K562 (cell line): ENCODE data around the gene ST8SIA2. TPM values are rescaled to one million over a fixed set of nuclear protein-coding genes. Genes with fewer than 3 reads are reported as not detected.

Experiments
- ATAC-seq: fragments of 200-7000 bp; cut with Tn5 transposase; 3 replicates; pipeline ENCODE4 v1.9.1; 2020; ENCODE audit warnings: moderate library complexity
- BruUV-seq: library from RNA; stranded (reverse); fragments of 400-500 nt; replicated peaks from 2 replicates; lab custom pipeline; 2021; lab: Mats Ljungman, UMichigan
- CTCF ChIA-PET: fragments of 300-600 bp; formaldehyde crosslinking; extraction: SDS; loops from one replicate; lab custom pipeline; 2021; ENCODE audit warnings: low intra/inter-chr PET ratio; lab: Yijun Ruan, JAX
- POLR2A ChIA-PET: fragments of 300-600, 350-650 bp; sonication (Branson Sonifier 250); formaldehyde crosslinking; extraction: SDS; loops from one replicate; lab custom pipeline; 2021; ENCODE audit warnings: antibody characterized with exemption, inconsistent platforms; lab: Yijun Ruan, JAX
- DNase-seq, 4 experiments: peaks; one replicate each; pipeline versions ENCODE4 v3.0.0 to v3.0.0-alpha.2; 2011 to 2018; ENCODE audit warnings: low spot score in 3 of 4, mixed read lengths in 3 of 4; ENCODE audit errors: extremely low read depth in 1 of 4
- FAIRE-seq: peaks from 2 replicates; lab custom pipeline; 2011; peaks lifted over from hg19 to GRCh38; lab: Jason Lieb, UNC
- H2AFZ ChIP-seq: 2 replicates; pipeline ENCODE4 v1.6.0; 2011; ENCODE audit warnings: low read depth, low read length, control low read depth, inconsistent platforms
- H3K27ac ChIP-seq: fragments of 200-600 bp; 3 replicates; pipeline ENCODE4 v1.8.0; 2011; ENCODE audit warnings: low read depth, mild to moderate bottlenecking, control low read depth, inconsistent platforms, low read length, moderate library complexity, mixed read lengths; ENCODE audit errors: extremely low read depth
- H3K27me3 ChIP-seq, 2 experiments: fragments of 300-600 bp in 1 of 2; 2 replicates in 1 of 2; 3 replicates in 1 of 2; pipeline versions ENCODE4 v1.6.0 to v1.8.0; 2011; ENCODE audit warnings: inconsistent platforms in 2 of 2, low read length in 2 of 2, mild to moderate bottlenecking in 1 of 2, mixed read lengths in 1 of 2, moderate library complexity in 1 of 2; ENCODE audit not compliant: control insufficient read depth in 2 of 2, insufficient read depth in 2 of 2
- H3K36me3 ChIP-seq: fragments of 300-600 bp; 3 replicates; pipeline ENCODE4 v1.8.0; 2011; ENCODE audit warnings: mild to moderate bottlenecking, low read length, inconsistent platforms; ENCODE audit not compliant: control insufficient read depth, insufficient read depth
- H3K4me1 ChIP-seq, 2 experiments: fragments of 200-600 bp in 1 of 2; replicated peaks in 1 of 2; 2 replicates in 1 of 2; 3 replicates in 1 of 2; pipeline versions ENCODE4 v1.5.1 to v1.8.0; 2011; ENCODE audit warnings: inconsistent platforms in 2 of 2, low read length in 2 of 2, mild to moderate bottlenecking in 1 of 2, mixed read lengths in 1 of 2, moderate library complexity in 1 of 2; ENCODE audit not compliant: control insufficient read depth in 2 of 2, insufficient read depth in 2 of 2
- H3K4me2 ChIP-seq: 2 replicates; pipeline ENCODE4 v1.6.1; 2011; ENCODE audit warnings: low read length, control low read depth, inconsistent platforms, mixed read lengths; ENCODE audit not compliant: insufficient read depth
- H3K4me3 ChIP-seq: fragments of 200-600 bp; sonication (generic), shearing (Covaris generic); 2 replicates; pipeline ENCODE4 v1.5.1; 2016; ENCODE audit warnings: control low read depth, inconsistent platforms
- H3K79me2 ChIP-seq: fragments of 200-600 bp; 3 replicates; pipeline ENCODE4 v1.8.0; 2011; ENCODE audit warnings: low read length, inconsistent platforms; ENCODE audit not compliant: control insufficient read depth, insufficient read depth
- H3K9ac ChIP-seq, 2 experiments: 2 replicates each; pipeline versions ENCODE4 v1.6.0 to v1.6.1; 2011; ENCODE audit warnings: low read depth in 2 of 2, low read length in 2 of 2, control low read depth in 1 of 2, inconsistent platforms in 1 of 2, mild to moderate bottlenecking in 1 of 2, mixed read lengths in 1 of 2; ENCODE audit not compliant: insufficient read depth in 1 of 2
- H3K9me1 ChIP-seq: one replicate; pipeline ENCODE4 v1.6.0; 2011; ENCODE audit warnings: inconsistent platforms, mild to moderate bottlenecking, low read length, moderate library complexity; ENCODE audit not compliant: control insufficient read depth, insufficient read depth
- H3K9me3 ChIP-seq: replicated peaks from 2 replicates; pipeline ENCODE4 v1.5.1; 2011; ENCODE audit warnings: low read depth, low read length, inconsistent platforms; ENCODE audit not compliant: control insufficient read depth, insufficient read depth
- H4K20me1 ChIP-seq: replicated peaks from 2 replicates; pipeline ENCODE4 v1.6.1; 2011; ENCODE audit warnings: low read length, inconsistent platforms, mixed read lengths; ENCODE audit not compliant: control insufficient read depth, insufficient read depth
- CCNT2 ChIP-seq: IDR thresholded peaks from 2 replicates; pipeline ENCODE4 v1.6.1; 2011; ENCODE audit warnings: borderline replicate concordance, low read depth, mild to moderate bottlenecking, moderate library complexity, mixed read lengths, low read length; ENCODE audit not compliant: insufficient read length; ENCODE audit errors: extremely low read depth
- ESRRB ChIP-seq: fragments of 250-450 bp; sonication (Bioruptor Pico); IDR thresholded peaks from 2 replicates; pipeline ENCODE4 v1.5.0; 2020; ENCODE audit warnings: mild to moderate bottlenecking, moderate library complexity, borderline replicate concordance
- GATA2 ChIP-seq: sonication (generic); formaldehyde crosslinking; IDR thresholded peaks from 2 replicates; pipeline ENCODE4 v1.4.0; 2020; ENCODE audit warnings: mild to moderate bottlenecking, missing genetic modification reagents
- ZFPM2 ChIP-seq: fragments of 250-450 bp; sonication (Bioruptor Pico); IDR thresholded peaks from 2 replicates; pipeline ENCODE4 v1.5.1; 2022; ENCODE audit warnings: mild to moderate bottlenecking
- ZZZ3 ChIP-seq: fragments of 450-650 bp; IDR thresholded peaks from 2 replicates; pipeline ENCODE4 v1.6.1; 2016; ENCODE audit warnings: antibody characterized with exemption, mild to moderate bottlenecking, moderate library complexity
- WGBS: fragments of 100-300 bp; shearing (Covaris generic); methylation state at CpG from one replicate; pipeline ENCODE4 v1.1.6; 2016; ENCODE audit warnings: low coverage, mixed read lengths; ENCODE audit not compliant: insufficient coverage; ENCODE audit errors: missing lambda C conversion rate; 5-methylcytosine and 5-hydroxymethylcytosine counted together
- in situ Hi-C: fragments of 300-500 bp; cut with MboI; formaldehyde crosslinking; loops from 4 replicates; pipeline ENCODE4 v1.15.0; 2018; ENCODE audit warnings: inconsistent platforms, mixed read lengths
- intact Hi-C: fragments of 100-400 bp; cut with micrococcal nuclease; formaldehyde crosslinking; loops from 2 replicates; pipeline ENCODE4 v1.14.2; 2022
- polyA plus RNA-seq, 8 experiments: library from polyadenylated mRNA; depleted of rRNA in 4 of 8; stranded (reverse) in 5 of 8; unstranded in 3 of 8; fragments of >200 nt; fragmentation: Nextera tagmentation in 2 of 8; fragmentation: Illumina TruSeq in 1 of 8; extraction: Ambion mirVana in 2 of 8; extraction: Trizol in 1 of 8; gene quantifications; 2 replicates each; pipeline versions ENCODE4 v1.2.1 to v1.2.3, GENCODE V29; 2011 to 2014; ENCODE audit warnings: inconsistent platforms in 1 of 8, missing spikeins in 1 of 8
- total RNA-seq, 7 experiments: library from RNA; depleted of rRNA in 6 of 7; stranded (reverse); fragments of >200 nt in 6 of 7; fragmentation: Illumina TruSeq in 2 of 7; extraction: Trizol in 2 of 7; gene quantifications; 2 replicates each; pipeline versions ENCODE4 v1.2.1 to v1.2.3, GENCODE V29; 2011 to 2021; ENCODE audit warnings: low replicate concordance in 1 of 7
- TF ChIP-seq, protein P1 (sequence below): fragments of 450-650 bp; IDR thresholded peaks from 2 replicates; pipeline ENCODE4 v1.7.0; 2016; ENCODE audit warnings: borderline replicate concordance
- TF ChIP-seq, protein P2 (sequence below): fragments of 450-650 bp; formaldehyde crosslinking; IDR thresholded peaks from 2 replicates; pipeline ENCODE4 v1.4.0; 2020; ENCODE audit warnings: mild to moderate bottlenecking, moderate library complexity
- TF ChIP-seq, protein P3 (sequence below): fragments of 250-450 bp; sonication (Bioruptor Pico); IDR thresholded peaks from 2 replicates; pipeline ENCODE4 v1.4.0; 2020; ENCODE audit warnings: mild to moderate bottlenecking, moderate library complexity, borderline replicate concordance
- TF ChIP-seq, protein P4 (sequence below): fragments of 250-450 bp; sonication (Bioruptor Pico); IDR thresholded peaks from 2 replicates; pipeline ENCODE4 v1.9.0; 2021; ENCODE audit warnings: mild to moderate bottlenecking
- TF ChIP-seq, protein P5 (sequence below): fragments of 450-650 bp; formaldehyde crosslinking; IDR thresholded peaks from 2 replicates; pipeline ENCODE4 v1.4.0; 2022; ENCODE audit warnings: mild to moderate bottlenecking, moderate library complexity
- TF ChIP-seq, protein P6 (sequence below): fragments of 450-650 bp; IDR thresholded peaks from 2 replicates; pipeline ENCODE4 v1.6.1; 2018; ENCODE audit not compliant: partially characterized antibody

Gene ST8SIA2
- total and polyA plus RNA-seq, 9 of the 15 experiments (the other 6 are each of a cell fraction or from before 2014, with no cell fraction given): not detected

DNA sequence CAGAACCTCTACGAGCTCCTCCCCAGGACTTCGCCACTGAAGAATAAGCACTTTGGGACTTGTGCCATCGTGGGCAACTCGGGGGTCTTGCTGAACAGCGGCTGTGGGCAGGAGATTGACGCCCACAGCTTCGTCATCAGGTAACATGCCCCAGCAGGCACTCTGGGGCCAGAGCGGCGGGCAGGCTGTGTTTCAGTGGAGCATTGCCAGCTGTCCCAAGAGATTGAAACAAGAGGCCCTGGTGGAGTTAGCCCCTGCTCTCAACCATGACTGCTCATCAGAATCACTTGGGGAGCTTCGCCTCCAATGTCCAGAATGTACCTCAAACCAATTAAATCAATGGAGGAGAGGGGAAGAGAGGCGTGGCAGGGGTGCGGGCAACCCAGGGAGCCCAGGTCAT, 44.8 kb downstream of the ST8SIA2 start:
- H3K36me3 ChIP-seq: no peaks in the 10 kb centered on the region
- no peaks in the 10 kb centered on the region for H3K79me2 ChIP-seq
- no peak for ATAC-seq
- H3K4me3 ChIP-seq: no peak overlapping the region
- H3K4me2 ChIP-seq: no peak overlapping the region
- H3K9me3 ChIP-seq: no peaks in the 10 kb centered on the region
- H2AFZ ChIP-seq: no peak overlapping the region
- H3K27ac ChIP-seq: no peak overlapping the region
- BruUV-seq: no TSS peak
- no peaks in the 10 kb centered on the region for H3K9me1 ChIP-seq
- no peaks in the 10 kb centered on the region for H4K20me1 ChIP-seq
- H3K9ac ChIP-seq: no peak overlapping the region
- POLR2A ChIA-PET: no interaction called here
- in situ Hi-C loops: no loop called here
- H3K4me1 ChIP-seq: no peaks in the 10 kb centered on the region
- DNase-seq: no peak
- H3K27me3 ChIP-seq: peaks cover 21 to 75% of the 10 kb centered on the region in 2 experiments
- no peak for FAIRE-seq
- intact Hi-C loops: no loop called here
- CTCF ChIA-PET: no interaction called here
- WGBS: 0% methylated on average over 12 of the region's 12 CpGs
- TF ChIP-seq ZFPM2 (CRISPR knock-in tag): no peak
- TF ChIP-seq, protein P1, sequence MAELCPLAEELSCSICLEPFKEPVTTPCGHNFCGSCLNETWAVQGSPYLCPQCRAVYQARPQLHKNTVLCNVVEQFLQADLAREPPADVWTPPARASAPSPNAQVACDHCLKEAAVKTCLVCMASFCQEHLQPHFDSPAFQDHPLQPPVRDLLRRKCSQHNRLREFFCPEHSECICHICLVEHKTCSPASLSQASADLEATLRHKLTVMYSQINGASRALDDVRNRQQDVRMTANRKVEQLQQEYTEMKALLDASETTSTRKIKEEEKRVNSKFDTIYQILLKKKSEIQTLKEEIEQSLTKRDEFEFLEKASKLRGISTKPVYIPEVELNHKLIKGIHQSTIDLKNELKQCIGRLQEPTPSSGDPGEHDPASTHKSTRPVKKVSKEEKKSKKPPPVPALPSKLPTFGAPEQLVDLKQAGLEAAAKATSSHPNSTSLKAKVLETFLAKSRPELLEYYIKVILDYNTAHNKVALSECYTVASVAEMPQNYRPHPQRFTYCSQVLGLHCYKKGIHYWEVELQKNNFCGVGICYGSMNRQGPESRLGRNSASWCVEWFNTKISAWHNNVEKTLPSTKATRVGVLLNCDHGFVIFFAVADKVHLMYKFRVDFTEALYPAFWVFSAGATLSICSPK: no peak
- TF ChIP-seq, protein P2, sequence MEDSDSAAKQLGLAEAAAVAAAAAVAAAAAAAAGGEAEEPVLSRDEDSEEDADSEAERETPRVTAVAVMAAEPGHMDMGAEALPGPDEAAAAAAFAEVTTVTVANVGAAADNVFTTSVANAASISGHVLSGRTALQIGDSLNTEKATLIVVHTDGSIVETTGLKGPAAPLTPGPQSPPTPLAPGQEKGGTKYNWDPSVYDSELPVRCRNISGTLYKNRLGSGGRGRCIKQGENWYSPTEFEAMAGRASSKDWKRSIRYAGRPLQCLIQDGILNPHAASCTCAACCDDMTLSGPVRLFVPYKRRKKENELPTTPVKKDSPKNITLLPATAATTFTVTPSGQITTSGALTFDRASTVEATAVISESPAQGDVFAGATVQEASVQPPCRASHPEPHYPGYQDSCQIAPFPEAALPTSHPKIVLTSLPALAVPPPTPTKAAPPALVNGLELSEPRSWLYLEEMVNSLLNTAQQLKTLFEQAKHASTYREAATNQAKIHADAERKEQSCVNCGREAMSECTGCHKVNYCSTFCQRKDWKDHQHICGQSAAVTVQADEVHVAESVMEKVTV (CRISPR knock-in tag): no peak
- TF ChIP-seq, protein P3, sequence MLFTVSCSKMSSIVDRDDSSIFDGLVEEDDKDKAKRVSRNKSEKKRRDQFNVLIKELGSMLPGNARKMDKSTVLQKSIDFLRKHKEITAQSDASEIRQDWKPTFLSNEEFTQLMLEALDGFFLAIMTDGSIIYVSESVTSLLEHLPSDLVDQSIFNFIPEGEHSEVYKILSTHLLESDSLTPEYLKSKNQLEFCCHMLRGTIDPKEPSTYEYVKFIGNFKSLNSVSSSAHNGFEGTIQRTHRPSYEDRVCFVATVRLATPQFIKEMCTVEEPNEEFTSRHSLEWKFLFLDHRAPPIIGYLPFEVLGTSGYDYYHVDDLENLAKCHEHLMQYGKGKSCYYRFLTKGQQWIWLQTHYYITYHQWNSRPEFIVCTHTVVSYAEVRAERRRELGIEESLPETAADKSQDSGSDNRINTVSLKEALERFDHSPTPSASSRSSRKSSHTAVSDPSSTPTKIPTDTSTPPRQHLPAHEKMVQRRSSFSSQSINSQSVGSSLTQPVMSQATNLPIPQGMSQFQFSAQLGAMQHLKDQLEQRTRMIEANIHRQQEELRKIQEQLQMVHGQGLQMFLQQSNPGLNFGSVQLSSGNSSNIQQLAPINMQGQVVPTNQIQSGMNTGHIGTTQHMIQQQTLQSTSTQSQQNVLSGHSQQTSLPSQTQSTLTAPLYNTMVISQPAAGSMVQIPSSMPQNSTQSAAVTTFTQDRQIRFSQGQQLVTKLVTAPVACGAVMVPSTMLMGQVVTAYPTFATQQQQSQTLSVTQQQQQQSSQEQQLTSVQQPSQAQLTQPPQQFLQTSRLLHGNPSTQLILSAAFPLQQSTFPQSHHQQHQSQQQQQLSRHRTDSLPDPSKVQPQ (CRISPR knock-in tag): no peak
- no peak for TF ChIP-seq CCNT2
- TF ChIP-seq, protein P4, sequence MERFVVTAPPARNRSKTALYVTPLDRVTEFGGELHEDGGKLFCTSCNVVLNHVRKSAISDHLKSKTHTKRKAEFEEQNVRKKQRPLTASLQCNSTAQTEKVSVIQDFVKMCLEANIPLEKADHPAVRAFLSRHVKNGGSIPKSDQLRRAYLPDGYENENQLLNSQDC: no peak
- TF ChIP-seq ESRRB: no peak
- TF ChIP-seq, protein P5, sequence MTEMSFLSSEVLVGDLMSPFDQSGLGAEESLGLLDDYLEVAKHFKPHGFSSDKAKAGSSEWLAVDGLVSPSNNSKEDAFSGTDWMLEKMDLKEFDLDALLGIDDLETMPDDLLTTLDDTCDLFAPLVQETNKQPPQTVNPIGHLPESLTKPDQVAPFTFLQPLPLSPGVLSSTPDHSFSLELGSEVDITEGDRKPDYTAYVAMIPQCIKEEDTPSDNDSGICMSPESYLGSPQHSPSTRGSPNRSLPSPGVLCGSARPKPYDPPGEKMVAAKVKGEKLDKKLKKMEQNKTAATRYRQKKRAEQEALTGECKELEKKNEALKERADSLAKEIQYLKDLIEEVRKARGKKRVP: no peak
- TF ChIP-seq, protein P6, sequence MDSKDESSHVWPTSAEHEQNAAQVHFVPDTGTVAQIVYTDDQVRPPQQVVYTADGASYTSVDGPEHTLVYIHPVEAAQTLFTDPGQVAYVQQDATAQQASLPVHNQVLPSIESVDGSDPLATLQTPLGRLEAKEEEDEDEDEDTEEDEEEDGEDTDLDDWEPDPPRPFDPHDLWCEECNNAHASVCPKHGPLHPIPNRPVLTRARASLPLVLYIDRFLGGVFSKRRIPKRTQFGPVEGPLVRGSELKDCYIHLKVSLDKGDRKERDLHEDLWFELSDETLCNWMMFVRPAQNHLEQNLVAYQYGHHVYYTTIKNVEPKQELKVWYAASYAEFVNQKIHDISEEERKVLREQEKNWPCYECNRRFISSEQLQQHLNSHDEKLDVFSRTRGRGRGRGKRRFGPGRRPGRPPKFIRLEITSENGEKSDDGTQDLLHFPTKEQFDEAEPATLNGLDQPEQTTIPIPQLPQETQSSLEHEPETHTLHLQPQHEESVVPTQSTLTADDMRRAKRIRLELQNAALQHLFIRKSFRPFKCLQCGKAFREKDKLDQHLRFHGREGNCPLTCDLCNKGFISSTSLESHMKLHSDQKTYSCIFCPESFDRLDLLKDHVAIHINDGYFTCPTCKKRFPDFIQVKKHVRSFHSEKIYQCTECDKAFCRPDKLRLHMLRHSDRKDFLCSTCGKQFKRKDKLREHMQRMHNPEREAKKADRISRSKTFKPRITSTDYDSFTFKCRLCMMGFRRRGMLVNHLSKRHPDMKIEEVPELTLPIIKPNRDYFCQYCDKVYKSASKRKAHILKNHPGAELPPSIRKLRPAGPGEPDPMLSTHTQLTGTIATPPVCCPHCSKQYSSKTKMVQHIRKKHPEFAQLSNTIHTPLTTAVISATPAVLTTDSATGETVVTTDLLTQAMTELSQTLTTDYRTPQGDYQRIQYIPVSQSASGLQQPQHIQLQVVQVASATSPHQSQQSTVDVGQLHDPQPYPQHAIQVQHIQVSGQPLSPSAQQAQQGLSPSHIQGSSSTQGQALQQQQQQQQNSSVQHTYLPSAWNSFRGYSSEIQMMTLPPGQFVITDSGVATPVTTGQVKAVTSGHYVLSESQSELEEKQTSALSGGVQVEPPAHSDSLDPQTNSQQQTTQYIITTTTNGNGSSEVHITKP: no peak
- TF ChIP-seq GATA2: no peak
- TF ChIP-seq ZZZ3: no peak
